Measurements from ENCODE around the gene FBLN5.

Gene FBLN5, protein sequence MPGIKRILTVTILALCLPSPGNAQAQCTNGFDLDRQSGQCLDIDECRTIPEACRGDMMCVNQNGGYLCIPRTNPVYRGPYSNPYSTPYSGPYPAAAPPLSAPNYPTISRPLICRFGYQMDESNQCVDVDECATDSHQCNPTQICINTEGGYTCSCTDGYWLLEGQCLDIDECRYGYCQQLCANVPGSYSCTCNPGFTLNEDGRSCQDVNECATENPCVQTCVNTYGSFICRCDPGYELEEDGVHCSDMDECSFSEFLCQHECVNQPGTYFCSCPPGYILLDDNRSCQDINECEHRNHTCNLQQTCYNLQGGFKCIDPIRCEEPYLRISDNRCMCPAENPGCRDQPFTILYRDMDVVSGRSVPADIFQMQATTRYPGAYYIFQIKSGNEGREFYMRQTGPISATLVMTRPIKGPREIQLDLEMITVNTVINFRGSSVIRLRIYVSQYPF

DNA sequence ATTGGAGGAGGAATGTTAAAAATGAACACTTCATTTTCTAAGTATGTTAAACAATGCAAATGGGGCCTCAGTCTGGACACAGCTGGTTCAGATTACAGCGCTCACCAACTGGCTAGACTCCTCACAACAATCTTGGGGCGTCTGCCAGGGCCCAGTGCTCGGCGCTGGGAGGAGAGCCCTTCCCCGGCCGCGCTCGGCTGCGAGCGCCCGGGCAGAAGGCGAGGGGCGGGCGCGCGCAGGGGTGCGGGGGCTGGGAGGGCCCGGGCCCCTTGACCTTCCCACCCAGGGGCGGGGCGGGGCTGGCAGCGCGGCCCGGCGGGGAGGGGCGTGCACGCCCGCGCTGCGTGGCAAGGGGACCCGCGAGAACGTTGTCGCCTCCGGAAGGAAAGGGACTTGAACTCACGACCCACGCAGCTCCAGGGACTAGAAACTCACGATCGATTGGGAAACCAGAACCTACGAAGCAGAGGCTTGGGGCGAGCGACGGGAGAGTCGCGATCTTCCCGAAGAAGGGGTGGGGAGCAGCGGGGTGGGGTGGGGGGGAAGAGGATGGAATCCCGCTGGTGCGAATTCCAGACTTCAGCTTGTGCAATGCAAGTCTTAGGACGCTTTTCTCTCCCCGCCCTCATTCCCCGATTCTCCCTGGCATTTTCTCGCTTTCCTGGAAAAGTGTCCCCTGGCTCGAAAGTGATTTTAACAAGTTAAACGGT is at the start of gene FBLN5:
FBLN5 (minus strand) TSS at position 220 of the 710 bp plus-strand sequence. CDS start 465 bp downstream, outside the sequence.
- peak; percentile 23 for DNase-seq

DNA sequence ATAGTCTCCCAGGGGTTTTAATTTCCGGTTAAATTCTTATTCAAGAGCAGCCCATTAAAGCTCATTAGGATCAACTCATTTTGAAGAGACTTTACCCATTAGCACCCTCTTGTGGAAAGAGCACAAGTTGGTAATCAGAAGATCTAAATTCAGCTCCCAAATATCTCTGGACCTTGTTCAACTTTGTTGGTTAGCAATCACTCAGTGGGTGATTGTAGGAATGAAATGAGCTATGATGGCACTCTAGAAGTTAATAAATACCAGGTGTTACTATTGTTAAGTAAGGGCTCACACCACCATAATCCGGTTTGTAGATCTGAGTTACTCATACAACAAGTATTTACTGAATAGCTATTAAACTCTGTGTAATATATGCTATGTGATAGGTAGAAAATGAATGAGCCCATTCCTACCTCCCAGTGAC is 49.5 kb upstream of the FBLN5 start:
- no peak for DNase-seq

DNA sequence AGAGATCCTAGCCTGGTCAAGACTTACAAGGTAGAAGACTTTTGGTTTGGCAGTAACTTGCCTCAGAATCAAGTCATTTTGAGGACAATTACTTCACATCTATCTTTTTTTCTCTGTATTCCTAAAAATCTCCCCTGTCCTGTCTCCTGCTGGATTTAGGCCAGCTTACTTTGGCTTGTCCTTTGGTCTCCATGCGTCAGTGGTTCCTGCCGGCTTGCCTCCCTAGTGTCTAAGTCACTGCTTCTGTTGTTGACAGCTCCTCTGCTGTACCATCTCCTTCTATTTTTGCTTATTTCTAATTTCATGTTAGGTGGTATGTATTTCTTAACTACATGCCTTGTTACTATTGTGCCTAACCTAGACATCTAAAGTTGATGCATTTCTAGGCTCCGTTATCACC is 39.7 kb upstream of the FBLN5 start:
- DNase-seq: no peak

DNA sequence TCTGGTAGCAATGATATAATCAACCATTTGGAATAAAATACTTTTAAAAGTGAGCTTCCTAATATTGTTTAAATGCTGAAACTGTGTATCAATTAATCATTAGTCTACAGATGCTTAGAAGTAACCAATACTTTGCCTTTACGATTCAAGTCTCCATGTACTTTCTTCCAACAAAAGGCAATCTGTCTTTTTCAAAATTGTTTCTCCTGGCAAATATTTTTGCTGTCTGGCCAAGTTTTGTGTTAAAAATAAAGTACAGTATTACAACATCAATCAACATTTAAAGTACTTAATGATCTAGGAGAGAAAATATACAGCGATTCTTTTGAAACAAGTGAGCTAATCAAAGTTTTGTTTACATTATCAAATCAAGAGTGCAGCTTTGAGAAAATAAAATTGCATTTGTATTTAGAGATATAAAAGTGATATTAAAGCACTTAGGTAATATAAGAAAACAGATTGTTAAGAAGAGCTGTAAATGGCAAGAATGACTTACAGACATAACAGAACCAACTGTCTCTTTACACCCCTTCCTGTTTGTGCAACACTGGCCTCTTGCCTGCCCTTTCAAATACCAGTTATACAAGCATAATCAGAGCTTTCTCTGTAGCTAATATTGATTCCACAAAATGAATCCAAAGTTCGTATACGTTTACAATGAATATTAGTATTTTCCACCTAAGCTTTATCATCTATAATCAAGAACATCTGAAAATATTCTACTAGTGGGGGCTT is 38.2 kb upstream of the FBLN5 start:
- DNase-seq: no peak

DNA sequence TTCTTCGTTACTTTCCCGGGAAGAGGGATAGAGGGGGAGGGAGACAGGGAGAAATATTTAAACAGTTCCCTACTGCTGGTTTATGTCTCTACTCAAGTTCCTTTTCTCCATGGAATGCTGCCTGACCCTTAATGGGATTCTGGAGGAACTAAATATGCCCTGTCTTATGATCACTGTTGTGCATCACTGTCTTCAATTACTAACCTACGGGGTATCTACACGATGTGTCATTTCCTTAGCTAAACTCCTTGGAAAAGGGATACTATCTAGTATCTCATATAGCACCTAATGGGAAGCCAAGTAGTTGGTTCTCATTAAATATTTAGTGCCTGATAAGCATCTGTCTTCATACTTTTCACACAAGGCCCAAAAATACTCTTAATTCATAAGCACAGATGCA is 37.5 kb upstream of the FBLN5 start:
- no peak for DNase-seq

DNA sequence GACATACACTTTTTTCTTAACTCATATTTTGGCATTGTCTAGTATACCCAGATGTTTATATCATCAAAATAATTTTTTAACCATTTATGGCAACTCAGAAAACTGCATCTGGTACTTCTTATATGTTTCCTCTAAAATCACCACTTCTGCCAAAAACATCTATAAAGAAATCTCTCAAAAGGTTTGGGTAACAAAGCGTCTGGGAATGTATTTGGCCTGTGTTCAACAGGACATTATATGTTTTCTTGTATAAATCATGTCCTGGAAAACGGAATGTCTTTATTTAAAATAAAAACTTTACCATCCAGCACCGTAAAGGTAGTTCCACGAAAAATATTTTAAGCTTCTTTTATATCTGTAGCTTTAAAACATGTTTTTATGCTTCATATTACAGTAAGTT is 36.1 kb upstream of the FBLN5 start:
- no peak for DNase-seq

DNA sequence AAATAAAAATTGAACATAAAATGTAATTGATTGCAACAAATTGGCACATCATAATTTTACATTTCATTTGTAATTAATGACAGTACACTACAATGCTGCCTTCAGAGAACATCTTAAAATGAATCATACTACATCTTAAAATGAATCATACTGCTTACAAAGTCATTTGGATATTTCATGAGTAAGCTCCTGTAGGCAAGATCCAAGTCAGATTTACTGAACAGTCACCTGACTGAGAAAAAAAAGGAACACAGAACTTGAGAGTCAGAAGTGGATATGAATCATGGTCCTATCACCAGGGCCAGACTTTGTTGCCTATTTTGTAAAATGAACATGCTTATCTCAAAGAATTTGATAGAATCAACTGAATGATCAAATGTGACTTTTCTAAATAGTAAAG is 32.7 kb upstream of the FBLN5 start:
- DNase-seq: no peak

DNA sequence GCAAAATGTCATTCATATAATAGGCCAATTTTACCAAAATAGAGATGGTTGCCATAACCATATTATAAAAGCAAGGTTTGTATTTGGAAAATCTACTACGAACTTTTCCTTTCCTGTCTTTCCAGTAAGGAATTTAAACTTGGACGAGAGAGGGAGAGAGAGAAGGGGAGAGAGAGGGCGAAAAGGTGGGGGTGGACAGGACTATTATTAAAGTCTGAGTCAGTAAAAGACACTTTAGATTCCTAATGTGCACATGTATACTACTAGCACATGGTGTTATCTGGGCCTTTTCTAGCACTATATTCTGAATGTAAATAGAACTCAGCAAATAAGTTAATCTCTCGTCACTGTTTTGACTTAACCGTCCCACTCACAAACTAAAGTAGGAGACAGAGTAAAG is 30.4 kb upstream of the FBLN5 start:
- no peak for DNase-seq

DNA sequence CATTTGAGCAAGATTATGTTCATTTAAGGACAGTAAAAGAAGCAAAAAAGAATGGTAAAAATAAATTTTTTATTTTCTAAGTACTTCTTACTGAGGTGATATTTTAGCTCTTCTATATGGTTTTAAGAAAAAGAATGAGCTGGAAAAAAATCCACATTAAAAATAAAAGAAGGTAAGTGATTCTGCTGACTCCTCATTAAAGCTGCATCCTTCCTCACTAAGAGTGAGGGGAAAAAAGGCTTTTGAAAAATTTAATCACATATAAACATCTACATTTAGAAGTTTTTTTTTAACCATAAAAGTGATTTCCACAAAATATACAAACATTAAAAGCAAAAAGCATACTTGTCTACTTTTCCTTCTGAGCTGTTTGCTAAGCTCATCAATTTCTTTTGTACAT is 28.3 kb upstream of the FBLN5 start:
- DNase-seq: no peak

DNA sequence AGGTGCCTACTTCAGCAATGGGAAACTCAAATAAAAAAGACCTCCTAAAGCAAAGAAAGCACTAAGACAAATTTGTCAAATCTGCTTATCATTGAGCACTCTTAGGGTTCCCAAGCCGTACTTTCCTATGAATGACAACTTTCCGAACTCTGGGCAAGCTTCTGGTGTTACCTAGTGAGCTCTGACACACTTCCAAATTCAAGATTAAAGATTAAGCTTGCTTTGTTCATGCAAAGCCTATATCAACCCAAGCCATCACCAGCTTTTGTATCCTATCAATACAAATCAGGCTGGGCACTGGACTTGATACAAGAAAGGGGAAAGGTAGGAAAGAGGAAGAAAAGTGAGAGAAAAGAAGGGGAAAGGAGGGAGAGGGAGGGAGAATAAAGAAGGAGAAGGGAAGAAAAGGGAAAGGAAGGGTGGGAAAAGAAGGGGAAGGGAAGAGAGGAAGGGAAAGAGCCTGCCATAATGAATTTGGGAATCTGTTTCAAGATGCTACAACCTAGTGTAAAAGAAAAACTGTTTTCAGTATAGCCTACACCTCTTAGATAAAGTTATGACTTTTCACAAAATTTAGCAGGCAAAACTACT is 23.8 kb upstream of the FBLN5 start:
- DNase-seq: no peak

DNA sequence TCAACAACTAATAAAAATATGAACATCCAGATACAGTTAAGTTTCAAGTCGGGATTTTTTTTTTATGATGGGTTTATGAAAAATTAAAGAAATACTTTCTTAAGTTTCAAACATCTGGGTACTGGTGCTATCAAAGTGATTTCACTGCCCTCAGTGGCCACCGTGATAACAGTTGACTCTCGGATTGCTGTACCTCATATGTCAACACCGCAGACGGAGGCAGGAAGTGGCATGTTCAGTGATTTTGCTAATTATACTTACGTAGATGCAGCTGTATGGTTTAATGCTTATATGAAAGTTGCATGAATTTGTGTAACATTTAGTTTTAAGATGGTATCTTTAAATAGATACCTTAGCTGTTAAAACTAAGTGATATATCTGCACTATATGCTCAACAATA is 20.8 kb upstream of the FBLN5 start:
- no peak for DNase-seq

DNA sequence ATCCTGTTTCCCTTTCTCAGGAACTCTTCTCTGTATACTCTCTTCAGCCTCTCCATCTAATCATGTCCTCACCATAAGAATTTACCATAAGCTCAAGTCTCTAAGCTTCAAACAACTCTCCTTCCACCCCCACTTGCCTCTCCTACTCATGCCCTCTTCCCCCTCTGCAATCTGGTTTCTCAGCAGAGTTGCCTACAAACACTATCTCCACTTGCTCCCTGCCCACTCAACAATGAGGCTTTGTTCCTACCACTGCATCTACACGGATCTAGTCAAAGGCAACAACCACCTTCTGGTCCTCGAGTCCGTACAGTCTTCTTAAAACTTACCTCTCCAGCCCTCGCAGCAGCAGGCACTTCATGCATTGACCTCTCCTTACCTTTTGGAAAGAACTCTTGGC is 17.2 kb upstream of the FBLN5 start:
- no peak for DNase-seq

DNA sequence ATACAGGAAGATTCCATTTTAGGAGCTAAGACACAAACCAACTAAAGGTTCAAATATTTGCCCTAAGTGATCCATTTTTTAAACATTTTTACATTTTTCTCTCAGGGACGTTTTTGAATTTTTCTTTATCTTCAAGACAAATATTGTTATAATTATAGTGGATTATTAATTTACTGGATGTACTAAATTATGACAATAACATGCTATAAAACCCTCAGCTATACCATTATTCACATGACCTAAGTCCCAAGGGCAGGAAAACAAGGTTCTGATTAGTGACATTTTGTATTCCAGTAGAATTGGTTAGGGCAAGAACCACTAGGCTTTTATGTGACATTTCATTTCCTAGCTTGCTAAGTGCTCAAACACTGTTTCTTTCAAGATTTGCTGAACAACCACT is 16.5 kb upstream of the FBLN5 start:
- DNase-seq: no peak

DNA sequence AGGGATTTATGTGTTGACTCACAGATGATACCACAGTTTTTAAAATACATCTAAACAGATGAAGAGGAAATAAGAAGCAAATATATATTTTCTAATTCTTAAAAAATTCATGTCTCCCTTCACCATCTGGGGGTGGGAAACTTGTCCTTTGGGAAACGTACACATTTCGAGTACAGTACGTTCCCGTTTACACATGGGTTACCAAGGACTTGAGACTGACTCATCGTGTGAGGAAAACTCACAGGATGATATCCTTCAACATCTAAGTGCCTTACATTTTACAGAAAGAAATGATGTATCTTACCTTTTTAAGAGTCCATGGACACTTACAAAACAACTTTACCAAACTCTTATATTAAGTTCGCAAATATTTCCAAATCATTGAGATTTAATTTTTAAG is 16.0 kb upstream of the FBLN5 start:
- DNase-seq: no peak

DNA sequence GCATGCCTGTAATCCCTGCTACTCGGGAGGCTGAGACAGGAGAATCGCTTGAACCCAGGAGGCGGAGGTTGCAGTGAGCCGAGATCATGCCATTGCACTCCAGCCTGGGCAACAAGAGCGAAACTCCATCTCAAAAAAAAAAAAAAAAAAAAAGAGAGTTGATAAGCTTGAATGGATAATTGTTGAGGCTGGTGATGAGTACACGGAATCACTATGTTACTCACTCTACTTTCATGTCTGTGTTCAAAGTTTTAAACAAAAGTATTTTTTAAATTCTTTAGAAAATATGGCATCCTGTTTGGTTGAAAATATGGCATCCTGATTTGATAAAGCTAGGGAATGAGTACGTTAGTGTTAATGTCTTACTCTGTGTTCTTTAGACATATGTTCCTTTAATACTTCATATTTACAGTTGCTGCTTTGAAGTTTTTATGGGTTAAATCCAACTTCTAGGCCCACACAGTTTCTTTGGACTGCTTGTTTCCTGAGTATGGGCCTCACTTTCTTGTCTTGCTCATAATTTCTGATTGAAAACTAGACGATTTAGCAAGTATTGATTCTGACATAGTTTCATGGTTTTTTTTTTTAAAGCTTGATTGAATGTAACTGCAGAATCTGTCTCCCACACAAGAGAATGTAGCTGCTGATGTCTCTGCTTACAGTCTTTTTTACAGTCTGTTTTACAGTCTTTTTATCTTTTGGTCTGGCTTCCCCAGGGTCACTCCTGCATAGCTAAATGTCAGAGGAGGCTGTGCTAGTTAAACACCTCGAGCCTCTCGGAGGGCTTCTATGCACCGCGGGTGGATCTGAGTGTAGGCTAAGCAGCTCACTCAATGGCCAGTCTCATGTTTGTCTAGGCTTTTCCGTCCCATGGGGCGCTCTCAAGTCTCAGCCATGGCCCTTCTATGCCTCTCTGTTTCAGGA is 14.1 kb upstream of the FBLN5 start:
- DNase-seq: no peak

DNA sequence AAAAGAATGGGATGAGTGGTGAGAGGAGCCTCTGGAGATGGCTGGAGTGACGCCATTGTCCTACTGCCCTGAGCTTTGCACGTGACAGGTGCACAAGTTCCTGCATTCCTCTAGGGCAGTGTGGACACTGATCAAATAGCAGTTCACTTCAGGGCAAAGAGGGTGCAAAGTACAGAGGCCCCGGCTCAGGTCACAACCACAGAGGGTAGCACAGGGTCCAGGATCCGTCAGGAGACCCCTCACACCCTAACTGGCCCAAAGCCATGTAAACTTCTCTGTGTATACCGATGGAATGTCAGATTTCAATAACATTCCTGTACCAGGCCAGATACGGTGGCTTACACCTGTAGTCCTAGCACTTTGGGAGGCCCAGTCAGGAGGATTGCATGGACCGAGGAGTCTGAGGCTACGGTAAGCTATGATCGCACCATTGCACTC is 10.4 kb upstream of the FBLN5 start:
- no peak for DNase-seq

DNA sequence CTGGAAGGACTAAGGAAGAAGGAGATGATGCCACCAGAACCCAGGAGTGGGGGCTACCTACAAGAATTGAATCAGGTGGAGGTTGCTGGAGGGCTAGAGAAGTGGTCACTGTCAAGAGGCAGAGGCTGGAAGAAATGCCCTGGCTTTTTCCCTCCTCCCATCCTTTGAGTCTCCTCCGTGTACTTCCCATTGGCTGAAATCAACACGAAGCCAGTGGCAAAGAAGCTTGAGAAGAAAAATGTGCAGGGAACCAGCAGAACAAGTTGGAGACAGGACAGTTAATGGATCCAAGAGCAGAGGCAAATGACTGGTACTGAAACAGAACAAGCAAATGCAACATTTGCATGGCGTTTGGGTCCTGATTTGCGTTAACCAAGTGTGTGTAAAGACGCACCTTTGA is 9.1 kb upstream of the FBLN5 start:
- no peak for DNase-seq

DNA sequence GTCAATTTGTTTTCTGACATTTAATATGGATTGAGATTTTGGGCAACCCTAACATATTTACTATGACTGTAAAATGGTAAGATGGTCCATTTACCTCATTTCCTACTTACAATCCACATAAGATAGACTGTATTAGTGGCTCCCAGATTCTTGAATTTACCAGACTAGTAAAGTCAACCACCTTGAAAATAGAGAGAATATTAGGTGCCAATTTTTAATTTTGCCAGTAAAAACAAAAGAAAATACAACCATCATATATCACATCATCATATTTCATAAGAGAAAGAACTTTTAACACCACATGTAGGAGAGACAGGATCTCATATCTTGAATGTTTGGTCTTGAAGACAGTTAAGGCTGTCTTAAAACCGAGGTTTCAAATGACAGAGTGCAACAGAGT is 7.7 kb upstream of the FBLN5 start:
- no peak for DNase-seq

DNA sequence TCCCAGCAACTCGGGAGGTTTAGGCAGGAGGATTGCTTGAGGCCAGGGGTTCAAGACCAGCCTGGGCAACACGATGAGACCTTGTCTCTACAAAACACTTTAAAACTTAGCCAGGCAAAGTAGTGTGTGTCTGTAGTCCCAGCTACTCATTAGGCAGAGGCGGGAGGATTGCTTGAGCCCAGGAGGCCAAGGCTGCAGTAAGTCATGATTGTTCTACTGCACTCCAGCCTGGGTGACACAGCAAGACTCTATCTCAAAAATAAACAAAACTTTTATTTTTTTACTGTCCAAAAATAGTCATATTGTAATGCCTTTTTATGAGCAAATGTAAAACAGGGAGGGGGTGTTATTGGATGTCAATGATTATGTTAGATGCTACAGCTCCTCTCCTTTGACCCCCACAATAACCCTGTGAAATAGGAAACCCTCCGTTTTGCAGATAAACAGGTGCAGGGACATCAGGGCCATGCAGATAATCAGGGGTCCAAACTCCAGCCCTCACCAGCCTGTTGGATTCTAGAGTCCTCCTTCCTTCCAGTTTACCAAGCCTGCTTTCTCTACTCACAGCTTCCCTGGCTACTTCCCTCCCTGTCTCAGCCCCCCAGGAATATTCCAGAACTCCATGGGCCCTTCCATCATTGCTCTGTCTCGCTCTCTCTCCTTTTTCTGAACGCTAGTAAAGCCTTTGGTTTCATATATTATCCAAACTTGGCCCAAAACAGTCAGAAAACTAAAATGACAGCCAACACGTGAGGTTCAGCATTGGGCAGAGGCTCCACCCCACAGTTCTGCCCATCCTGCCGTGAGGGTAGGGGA is 5.9 kb upstream of the FBLN5 start:
- no peak for DNase-seq

DNA sequence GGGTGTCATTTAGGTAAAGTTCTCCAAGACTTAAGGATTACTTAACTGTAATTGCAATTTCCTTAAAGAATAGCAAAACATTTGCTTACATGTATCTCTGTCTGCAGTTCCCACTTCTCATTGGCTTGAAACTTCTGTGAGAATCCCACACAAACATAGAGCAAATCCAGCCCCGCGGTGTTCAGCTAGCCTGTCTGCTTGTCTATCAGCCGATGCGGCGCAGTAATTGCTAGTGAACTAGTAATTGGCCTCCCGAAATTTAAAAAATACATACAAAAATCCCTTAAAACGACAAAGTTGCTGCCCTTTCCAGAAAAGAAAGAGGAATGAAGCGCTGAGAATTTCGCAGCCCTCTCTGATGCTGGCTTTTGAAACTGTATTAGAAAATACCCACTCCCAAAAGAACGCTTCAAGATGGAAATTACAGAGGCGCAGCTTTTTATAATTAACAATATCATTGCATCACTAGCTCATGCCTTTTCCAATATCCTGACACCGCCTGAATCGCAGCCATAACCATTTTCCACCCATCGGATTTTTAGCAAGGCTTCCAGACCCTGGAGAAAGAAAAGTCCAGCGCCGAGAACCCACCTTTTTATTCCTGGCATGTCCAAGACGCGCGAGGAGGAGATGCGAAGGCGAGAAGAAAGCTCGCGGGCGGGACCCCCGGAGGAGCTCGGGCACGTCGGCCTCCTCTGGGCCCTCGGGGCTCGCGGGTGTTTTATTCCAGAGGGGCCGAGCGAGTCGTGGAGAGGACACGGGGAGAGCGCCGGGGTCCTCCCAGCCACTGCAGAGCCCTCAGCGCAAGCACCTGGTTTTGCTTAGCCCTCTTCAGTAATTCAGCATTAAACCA is 646 bp downstream of the FBLN5 start:
- DNase-seq: no peak
